ENCODE data around the gene MYL4.
"Not testable (repeated sequence)": the region's sequence is repeated elsewhere in the genome, so short reads cannot be mapped to it uniquely, and the experiment has no call there.

Gene MYL4

GRCh38 chr17:47176389-47176826 is 32.7 kb upstream of the MYL4 start:
- Histone ChIP-seq H3K27me3 (ENCODE audit: control insufficient read depth in 5 of 5, insufficient read depth in 4 of 5, low read length in 5 of 5) (no peaks in the 10 kb centered on the region), H3K9ac (ENCODE audit: low read length in 5 of 5) (no peak overlapping the region), H3K36me3 (ENCODE audit: control insufficient read depth in 5 of 5, insufficient read depth in 5 of 5, low read length in 5 of 5) (peaks cover 13 to 39% (median 23%) of the 10 kb centered on the region in 5 donors), H3K9me3 (ENCODE audit: control insufficient read depth in 5 of 5, low read length in 5 of 5) (no peaks in the 10 kb centered on the region), H3K4me1 (ENCODE audit: control insufficient read depth in 5 of 5, insufficient read depth in 5 of 5, low read length in 5 of 5) (peaks cover 0 to 9% (median 3%) of the 10 kb centered on the region in 5 donors), H3K4me3 (ENCODE audit: low read depth in 1 of 5, low read length in 5 of 5) (no peak overlapping the region), H3K27ac (ENCODE audit: low read depth, low read length) (no peak overlapping the region)

GRCh38 chr17:47177261-47177660 is 31.9 kb upstream of the MYL4 start:
- Histone ChIP-seq H3K9me3 (ENCODE audit: control insufficient read depth in 5 of 5, low read length in 5 of 5) (no peaks in the 10 kb centered on the region), H3K4me3 (ENCODE audit: low read depth in 1 of 5, low read length in 5 of 5) (no peak overlapping the region), H3K36me3 (ENCODE audit: control insufficient read depth in 5 of 5, insufficient read depth in 5 of 5, low read length in 5 of 5) (peaks cover 13 to 39% (median 23%) of the 10 kb centered on the region in 5 donors), H3K27me3 (ENCODE audit: control insufficient read depth in 5 of 5, insufficient read depth in 4 of 5, low read length in 5 of 5) (no peaks in the 10 kb centered on the region), H3K9ac (ENCODE audit: low read length in 5 of 5) (peak overlapping the region in 1 of 5 donors; percentile 20), H3K27ac (ENCODE audit: low read depth, low read length) (no peak overlapping the region), H3K4me1 (ENCODE audit: control insufficient read depth in 5 of 5, insufficient read depth in 5 of 5, low read length in 5 of 5) (peaks cover 0 to 14% (median 10%) of the 10 kb centered on the region in 5 donors)

- Histone ChIP-seq H3K4me3 (ENCODE audit: low read depth in 1 of 5, low read length in 5 of 5) (no peak overlapping the region), H3K9me3 (ENCODE audit: control insufficient read depth in 5 of 5, low read length in 5 of 5) (no peaks in the 10 kb centered on the region), H3K36me3 (ENCODE audit: control insufficient read depth in 5 of 5, insufficient read depth in 5 of 5, low read length in 5 of 5) (peaks cover 12 to 33% (median 23%) of the 10 kb centered on the region in 5 donors), H3K27me3 (ENCODE audit: control insufficient read depth in 5 of 5, insufficient read depth in 4 of 5, low read length in 5 of 5) (no peaks in the 10 kb centered on the region), H3K27ac (ENCODE audit: low read depth, low read length) (no peak overlapping the region), H3K4me1 (ENCODE audit: control insufficient read depth in 5 of 5, insufficient read depth in 5 of 5, low read length in 5 of 5) (peaks cover 0 to 20% (median 18%) of the 10 kb centered on the region in 5 donors), H3K9ac (ENCODE audit: low read length in 5 of 5) (no peak overlapping the region)
Observed at GRCh38 chr17:47179141-47179540, 30.0 kb upstream of the MYL4 start.

- Histone ChIP-seq H3K36me3 (ENCODE audit: control insufficient read depth in 5 of 5, insufficient read depth in 5 of 5, low read length in 5 of 5) (peaks cover 8 to 29% (median 18%) of the 10 kb centered on the region in 5 donors), H3K9ac (ENCODE audit: low read length in 5 of 5) (no peak overlapping the region), H3K27ac (ENCODE audit: low read depth, low read length) (no peak overlapping the region), H3K4me3 (ENCODE audit: low read depth in 1 of 5, low read length in 5 of 5) (no peak overlapping the region), H3K27me3 (ENCODE audit: control insufficient read depth in 5 of 5, insufficient read depth in 4 of 5, low read length in 5 of 5) (no peaks in the 10 kb centered on the region), H3K9me3 (ENCODE audit: control insufficient read depth in 5 of 5, low read length in 5 of 5) (no peaks in the 10 kb centered on the region), H3K4me1 (ENCODE audit: control insufficient read depth in 5 of 5, insufficient read depth in 5 of 5, low read length in 5 of 5) (peaks cover 2 to 28% (median 24%) of the 10 kb centered on the region in 5 donors)
Observed at GRCh38 chr17:47180337-47180736, 28.8 kb upstream of the MYL4 start.

- H3K27me3 ChIP-seq (ENCODE audit: control insufficient read depth in 5 of 5, insufficient read depth in 4 of 5, low read length in 5 of 5); H3K9ac ChIP-seq (ENCODE audit: low read length in 5 of 5); H3K27ac ChIP-seq (ENCODE audit: low read depth, low read length); H3K9me3 ChIP-seq (ENCODE audit: control insufficient read depth in 5 of 5, low read length in 5 of 5); H3K4me3 ChIP-seq (ENCODE audit: low read depth in 1 of 5, low read length in 5 of 5): not testable (repeated sequence)
- peaks cover 6 to 23% (median 18%) of the 10 kb centered on the region in 5 donors for H3K36me3 ChIP-seq (ENCODE audit: control insufficient read depth in 5 of 5, insufficient read depth in 5 of 5, low read length in 5 of 5)
- H3K4me1 ChIP-seq (ENCODE audit: control insufficient read depth in 5 of 5, insufficient read depth in 5 of 5, low read length in 5 of 5): peaks cover 2 to 33% (median 29%) of the 10 kb centered on the region in 5 donors
Observed at GRCh38 chr17:47180988-47181387, 28.2 kb upstream of the MYL4 start.

GRCh38 chr17:47184681-47185080 is 24.5 kb upstream of the MYL4 start:
- H3K36me3 ChIP-seq (ENCODE audit: control insufficient read depth in 5 of 5, insufficient read depth in 5 of 5, low read length in 5 of 5): peaks cover 4 to 11% (median 8%) of the 10 kb centered on the region in 5 donors
- no peaks in the 10 kb centered on the region for H3K9me3 ChIP-seq (ENCODE audit: control insufficient read depth in 5 of 5, low read length in 5 of 5)
- no peaks in the 10 kb centered on the region for H3K27me3 ChIP-seq (ENCODE audit: control insufficient read depth in 5 of 5, insufficient read depth in 4 of 5, low read length in 5 of 5)
- H3K9ac ChIP-seq (ENCODE audit: low read length in 5 of 5): peak overlapping the region in 2 of 5 donors; percentile 35 to 46
- H3K4me1 ChIP-seq (ENCODE audit: control insufficient read depth in 5 of 5, insufficient read depth in 5 of 5, low read length in 5 of 5): peaks cover 2 to 51% (median 45%) of the 10 kb centered on the region in 5 donors
- H3K27ac ChIP-seq (ENCODE audit: low read depth, low read length): peak overlapping the region; percentile 8
- peak overlapping the region in 1 of 5 donors; percentile 1 for H3K4me3 ChIP-seq (ENCODE audit: low read depth in 1 of 5, low read length in 5 of 5)

- peak overlapping the region; percentile 99 for H3K27ac ChIP-seq (ENCODE audit: low read depth, low read length)
- peak overlapping the region; percentile 75 to 92 (median 83) for H3K4me3 ChIP-seq (ENCODE audit: low read depth in 1 of 5, low read length in 5 of 5)
- H3K27me3 ChIP-seq (ENCODE audit: control insufficient read depth in 5 of 5, insufficient read depth in 4 of 5, low read length in 5 of 5): no peaks in the 10 kb centered on the region
- H3K9ac ChIP-seq (ENCODE audit: low read length in 5 of 5): peak overlapping the region; percentile 79 to 100 (median 100)
- no peaks in the 10 kb centered on the region for H3K9me3 ChIP-seq (ENCODE audit: control insufficient read depth in 5 of 5, low read length in 5 of 5)
- peaks cover 2 to 41% (median 32%) of the 10 kb centered on the region in 5 donors for H3K4me1 ChIP-seq (ENCODE audit: control insufficient read depth in 5 of 5, insufficient read depth in 5 of 5, low read length in 5 of 5)
- H3K36me3 ChIP-seq (ENCODE audit: control insufficient read depth in 5 of 5, insufficient read depth in 5 of 5, low read length in 5 of 5): no peaks in the 10 kb centered on the region
Observed at GRCh38 chr17:47188271-47188875, 20.8 kb upstream of the MYL4 start.

- Histone ChIP-seq H3K4me1 (ENCODE audit: control insufficient read depth in 5 of 5, insufficient read depth in 5 of 5, low read length in 5 of 5) (peaks cover 2 to 35% (median 30%) of the 10 kb centered on the region in 5 donors), H3K36me3 (ENCODE audit: control insufficient read depth in 5 of 5, insufficient read depth in 5 of 5, low read length in 5 of 5) (no peaks in the 10 kb centered on the region), H3K27me3 (ENCODE audit: control insufficient read depth in 5 of 5, insufficient read depth in 4 of 5, low read length in 5 of 5) (no peaks in the 10 kb centered on the region), H3K27ac (ENCODE audit: low read depth, low read length) (peak within 1 kb of the TSS; percentile 99), H3K9me3 (ENCODE audit: control insufficient read depth in 5 of 5, low read length in 5 of 5) (no peaks in the 10 kb centered on the region), H3K9ac (ENCODE audit: low read length in 5 of 5) (peak within 1 kb of the TSS; percentile 79 to 100 (median 100)), H3K4me3 (ENCODE audit: low read depth in 1 of 5, low read length in 5 of 5) (peak within 1 kb of the TSS; percentile 75 to 92 (median 83))
Observed at GRCh38 chr17:47188876-47189731, 20.0 kb upstream of the MYL4 start, which contains the start of gene CDC27. CDC27 (minus strand) TSS chr17:47189295; CDS start chr17:47189172, 123 bp downstream.

GRCh38 chr17:47189732-47190237 is 19.4 kb upstream of the MYL4 start:
- Histone ChIP-seq H3K27ac (ENCODE audit: low read depth, low read length) (peak overlapping the region; percentile 99), H3K4me3 (ENCODE audit: low read depth in 1 of 5, low read length in 5 of 5) (peak overlapping the region; percentile 55 to 92 (median 75)), H3K27me3 (ENCODE audit: control insufficient read depth in 5 of 5, insufficient read depth in 4 of 5, low read length in 5 of 5) (no peaks in the 10 kb centered on the region), H3K9ac (ENCODE audit: low read length in 5 of 5) (peak overlapping the region in 4 of 5 donors; percentile 40 to 89 (median 64)), H3K4me1 (ENCODE audit: control insufficient read depth in 5 of 5, insufficient read depth in 5 of 5, low read length in 5 of 5) (peaks cover 0 to 30% (median 23%) of the 10 kb centered on the region in 5 donors), H3K36me3 (ENCODE audit: control insufficient read depth in 5 of 5, insufficient read depth in 5 of 5, low read length in 5 of 5) (no peaks in the 10 kb centered on the region), H3K9me3 (ENCODE audit: control insufficient read depth in 5 of 5, low read length in 5 of 5) (no peaks in the 10 kb centered on the region)
